ENCODE measurements around the gene RANBP6.
"Not testable (repeated sequence)": the region's sequence is repeated elsewhere in the genome, so short reads cannot be mapped to it uniquely, and the experiment has no call there.

RANBP6 gene

DNA sequence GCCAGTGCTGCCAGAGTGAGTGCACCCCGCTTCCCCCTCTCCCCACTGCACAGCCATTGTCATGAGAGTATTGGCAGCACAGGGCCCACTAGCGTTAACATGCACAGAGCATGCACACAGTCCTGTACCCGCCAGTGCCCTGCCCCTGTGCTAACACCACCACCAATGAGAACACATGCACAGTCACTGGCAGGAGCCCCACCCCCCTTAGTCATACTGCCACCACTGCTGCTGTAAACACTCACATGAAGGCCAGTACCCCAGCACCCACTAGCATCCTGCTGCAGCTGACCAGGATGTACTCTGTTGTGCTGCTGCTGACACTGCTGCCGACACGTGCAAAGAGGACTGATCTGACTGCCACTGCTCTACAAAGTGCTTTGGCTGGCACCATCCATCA is 19.5 kb upstream of the RANBP6 start:
- H3K36me3 Mint-ChIP-seq (ENCODE audit: low read depth): no peaks in the 10 kb centered on the region
- no peak overlapping the region for H3K4me3 Mint-ChIP-seq
- H3K27ac Mint-ChIP-seq: no peak overlapping the region
- peaks cover 7% of the 10 kb centered on the region for H3K27me3 Mint-ChIP-seq
- no peaks in the 10 kb centered on the region for H3K9me3 Mint-ChIP-seq
- H3K4me1 Mint-ChIP-seq (ENCODE audit: low read depth): no peaks in the 10 kb centered on the region
- intact Hi-C loops (cut with micrococcal nuclease): no loop called here

DNA sequence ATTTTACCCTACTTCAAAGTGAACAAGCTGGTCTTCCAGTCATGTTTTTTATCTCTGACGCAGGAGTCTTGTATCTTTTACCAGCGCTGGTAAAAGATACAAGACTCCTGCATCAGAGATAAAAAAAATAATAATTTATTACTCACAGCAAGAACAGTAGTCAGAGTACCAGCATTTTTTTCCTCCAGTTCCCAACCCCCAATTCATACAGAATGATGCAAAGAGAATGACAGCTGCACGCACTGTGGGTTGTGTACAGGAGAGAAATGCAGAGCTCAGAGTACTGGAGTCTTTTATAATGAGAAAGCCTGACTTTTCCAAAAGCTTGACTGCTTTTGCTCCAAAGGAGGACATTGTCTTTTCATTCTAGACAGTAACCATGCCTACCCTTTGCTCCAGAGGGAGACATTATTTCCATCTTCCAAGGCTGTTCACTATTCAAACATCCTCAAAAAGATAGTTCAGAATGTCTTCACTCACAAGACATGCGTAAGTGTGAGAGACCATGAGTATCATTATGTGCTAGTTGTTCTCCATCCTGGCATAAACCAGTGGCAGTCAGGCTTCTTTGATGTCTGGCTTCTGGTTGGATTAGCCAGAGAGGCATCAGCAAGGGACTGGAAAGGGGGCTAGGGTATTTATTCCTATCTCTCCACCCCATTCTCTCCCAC is 14.3 kb upstream of the RANBP6 start:
- H3K4me3 Mint-ChIP-seq: no peak overlapping the region
- no peak overlapping the region for H3K27ac Mint-ChIP-seq
- H3K9me3 Mint-ChIP-seq: no peaks in the 10 kb centered on the region
- H3K36me3 Mint-ChIP-seq (ENCODE audit: low read depth): no peaks in the 10 kb centered on the region
- peaks cover 17% of the 10 kb centered on the region for H3K27me3 Mint-ChIP-seq
- H3K4me1 Mint-ChIP-seq (ENCODE audit: low read depth): no peaks in the 10 kb centered on the region
- intact Hi-C loops (cut with micrococcal nuclease): no loop called here

DNA sequence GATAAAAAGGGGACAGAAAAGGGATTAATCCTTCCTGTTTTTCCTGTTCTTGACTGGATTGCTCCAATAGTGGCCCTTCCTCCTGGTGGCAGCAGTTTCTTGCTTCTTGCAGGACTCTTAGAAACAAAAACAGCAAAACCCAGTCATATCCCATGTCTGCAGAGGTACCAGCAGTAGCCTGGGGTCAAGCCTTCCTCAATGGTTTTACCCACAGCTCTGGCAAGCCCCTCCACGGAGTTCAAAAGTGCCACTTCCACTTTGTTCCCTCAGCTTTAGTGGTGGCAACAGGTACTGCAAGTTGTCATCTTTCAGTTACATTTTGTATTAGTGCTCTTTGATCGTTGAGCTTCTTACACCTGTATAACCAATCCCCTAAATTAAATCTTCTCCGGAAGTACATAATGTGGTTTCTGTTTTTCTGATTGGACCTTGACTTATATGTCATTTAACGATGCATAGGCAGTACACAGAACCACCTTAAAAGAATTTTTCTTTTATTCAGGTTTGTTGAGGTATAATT is 8.7 kb upstream of the RANBP6 start:
- Mint-ChIP-seq H3K9me3 (no peaks in the 10 kb centered on the region), H3K4me1 (ENCODE audit: low read depth) (peaks cover 6% of the 10 kb centered on the region), H3K27me3 (peaks cover 12% of the 10 kb centered on the region), H3K27ac (no peak overlapping the region), H3K36me3 (ENCODE audit: low read depth) (no peaks in the 10 kb centered on the region), H3K4me3 (peak overlapping the region; percentile 61)
- intact Hi-C loops (cut with micrococcal nuclease): no loop called here

DNA sequence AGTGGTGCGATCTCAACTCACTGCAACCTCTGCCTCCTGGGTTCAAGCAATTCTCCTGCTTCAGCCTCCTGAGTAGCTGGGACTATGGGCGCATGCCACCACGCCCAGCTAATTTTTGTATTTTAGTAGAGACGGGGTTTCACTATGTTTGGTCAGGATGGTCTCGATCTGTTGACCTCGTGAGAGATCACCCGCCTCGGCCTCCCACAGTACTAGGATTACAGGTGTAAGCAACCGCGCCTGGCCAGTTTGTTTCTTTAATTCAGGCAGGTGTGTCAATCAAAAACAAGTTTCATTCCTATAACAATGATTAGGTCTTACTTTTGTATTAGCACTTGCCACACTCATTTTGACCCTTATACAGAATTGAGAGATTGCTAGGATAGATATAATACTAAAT is 1.6 kb upstream of the RANBP6 start:
- not testable (repeated sequence) for H3K9me3 Mint-ChIP-seq, H3K27ac Mint-ChIP-seq, H3K4me3 Mint-ChIP-seq, H3K27me3 Mint-ChIP-seq
- Mint-ChIP-seq H3K4me1 (ENCODE audit: low read depth) (peaks cover 21% of the 10 kb centered on the region), H3K36me3 (ENCODE audit: low read depth) (peaks cover 26% of the 10 kb centered on the region)
- intact Hi-C loops (cut with micrococcal nuclease): loop anchor here (10.0 kb wide), 1 partner anchor 398 kb away; the partner anchor contains the start of gene UHRF2

DNA sequence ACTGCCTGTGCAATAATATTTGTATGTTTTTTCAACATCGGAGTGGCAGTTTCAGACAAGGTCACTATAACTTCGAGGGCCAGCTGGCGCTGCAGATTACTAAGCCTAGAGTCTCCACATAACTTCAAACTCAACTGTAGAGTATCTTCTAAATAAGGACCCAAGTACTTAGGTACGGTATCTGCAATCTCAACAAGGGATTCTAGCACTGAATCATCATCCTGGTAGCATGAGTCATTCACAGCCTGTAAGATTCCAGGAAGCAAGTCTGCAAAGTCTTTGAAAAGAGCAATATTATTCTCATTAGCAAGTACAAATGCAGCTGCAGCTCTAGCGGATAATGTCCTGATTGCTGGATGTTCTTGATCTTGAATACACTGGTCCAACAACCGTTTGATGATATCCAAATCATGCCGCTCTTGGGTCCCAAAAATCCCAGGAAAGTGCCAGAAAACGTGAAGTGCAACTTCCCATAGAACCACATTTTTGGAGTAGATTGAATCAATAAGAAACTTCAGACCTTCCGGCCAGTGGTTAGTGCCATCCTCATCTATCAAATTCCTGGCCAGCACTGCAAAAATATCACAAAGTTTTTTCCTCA is 654 bp downstream of the RANBP6 start:
- Mint-ChIP-seq H3K4me3 (peak overlapping the region; percentile 90), H3K27ac (peak overlapping the region; percentile 92), H3K9me3 (peaks cover 6% of the 10 kb centered on the region), H3K4me1 (ENCODE audit: low read depth) (peaks cover 31% of the 10 kb centered on the region), H3K36me3 (ENCODE audit: low read depth) (peaks cover 26% of the 10 kb centered on the region), H3K27me3 (no peaks in the 10 kb centered on the region)
- intact Hi-C loops (cut with micrococcal nuclease): loop anchor here (1.0 to 10.0 kb wide), 2 partner anchors 7 to 400 kb away; partner anchors contain the start of gene UHRF2

DNA sequence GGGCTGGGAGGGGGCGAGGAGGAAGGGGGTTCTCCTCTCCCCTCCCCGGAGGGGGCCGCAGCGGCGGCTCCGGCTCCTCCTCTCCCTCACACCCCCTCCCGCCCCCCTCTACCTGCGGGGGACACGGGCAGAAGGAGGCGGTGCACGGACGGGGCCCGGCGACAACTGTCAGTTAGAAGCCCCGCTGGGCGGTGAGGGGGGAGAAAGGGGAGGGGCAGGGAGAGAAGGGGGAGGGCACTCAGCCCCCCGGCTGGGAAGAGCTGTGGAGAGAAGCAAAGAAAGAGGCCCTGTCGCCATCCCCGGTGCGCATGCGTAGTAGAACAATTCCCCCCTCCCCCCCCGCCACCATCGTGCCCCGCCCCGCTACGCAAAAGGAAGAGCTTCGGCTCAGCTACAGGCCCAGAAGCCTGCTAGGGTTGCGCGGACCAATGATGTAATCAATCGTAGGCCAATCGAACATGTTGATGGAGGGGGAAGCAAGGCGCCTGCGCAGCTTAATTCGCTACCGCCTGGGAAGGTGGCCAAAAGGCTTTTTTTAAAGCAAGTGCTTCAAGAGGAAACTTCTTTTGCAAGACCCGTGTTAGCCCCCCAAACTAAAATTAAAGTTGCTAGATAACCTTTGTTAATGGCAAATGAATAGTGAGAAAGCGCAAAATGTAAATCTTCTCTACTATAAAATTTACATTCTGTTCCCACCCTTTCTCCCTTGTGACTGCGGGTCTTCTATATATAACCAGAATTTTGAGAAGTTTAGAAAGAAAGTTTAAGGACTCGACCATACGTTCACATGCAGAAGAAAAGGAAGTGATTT is 7.0 kb downstream of the RANBP6 start:
- Mint-ChIP-seq H3K27ac (peak overlapping the region; percentile 92), H3K4me1 (ENCODE audit: low read depth) (peaks cover 53% of the 10 kb centered on the region), H3K36me3 (ENCODE audit: low read depth) (peaks cover 38% of the 10 kb centered on the region), H3K4me3 (peak overlapping the region; percentile 78), H3K27me3 (no peaks in the 10 kb centered on the region), H3K9me3 (peaks cover 5% of the 10 kb centered on the region)
- intact Hi-C loops (cut with micrococcal nuclease): no loop called here

DNA sequence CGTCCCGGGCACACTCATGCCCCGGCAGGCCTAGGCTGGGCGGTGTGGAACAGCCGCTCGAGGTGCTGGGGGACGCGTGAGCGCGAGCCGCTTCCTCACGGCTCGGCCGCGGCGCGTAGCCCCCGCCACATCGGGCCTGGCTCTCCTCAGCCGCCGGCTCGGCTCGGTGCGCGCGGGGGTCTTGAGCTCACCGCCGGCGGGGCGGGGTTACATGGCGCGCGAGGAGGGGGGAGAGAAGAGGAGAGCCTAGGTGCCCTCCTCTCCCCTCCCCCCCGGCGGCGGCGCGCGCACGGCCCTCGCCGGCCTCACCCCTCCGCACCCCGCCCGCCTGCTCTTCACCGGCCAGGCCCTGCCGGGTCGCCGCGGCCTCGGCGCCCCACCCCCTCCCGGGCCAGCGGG is 7.7 kb downstream of the RANBP6 start:
- H3K4me3 Mint-ChIP-seq: peak overlapping the region; percentile 95
- H3K9me3 Mint-ChIP-seq: no peaks in the 10 kb centered on the region
- H3K4me1 Mint-ChIP-seq (ENCODE audit: low read depth): peaks cover 47% of the 10 kb centered on the region
- peaks cover 32% of the 10 kb centered on the region for H3K36me3 Mint-ChIP-seq (ENCODE audit: low read depth)
- H3K27ac Mint-ChIP-seq: peak overlapping the region; percentile 92
- H3K27me3 Mint-ChIP-seq: no peaks in the 10 kb centered on the region
- intact Hi-C loops (cut with micrococcal nuclease): loop anchor here (1.0 kb wide), 1 partner anchor 8 kb away; the partner anchor contains the start of gene RANBP6

DNA sequence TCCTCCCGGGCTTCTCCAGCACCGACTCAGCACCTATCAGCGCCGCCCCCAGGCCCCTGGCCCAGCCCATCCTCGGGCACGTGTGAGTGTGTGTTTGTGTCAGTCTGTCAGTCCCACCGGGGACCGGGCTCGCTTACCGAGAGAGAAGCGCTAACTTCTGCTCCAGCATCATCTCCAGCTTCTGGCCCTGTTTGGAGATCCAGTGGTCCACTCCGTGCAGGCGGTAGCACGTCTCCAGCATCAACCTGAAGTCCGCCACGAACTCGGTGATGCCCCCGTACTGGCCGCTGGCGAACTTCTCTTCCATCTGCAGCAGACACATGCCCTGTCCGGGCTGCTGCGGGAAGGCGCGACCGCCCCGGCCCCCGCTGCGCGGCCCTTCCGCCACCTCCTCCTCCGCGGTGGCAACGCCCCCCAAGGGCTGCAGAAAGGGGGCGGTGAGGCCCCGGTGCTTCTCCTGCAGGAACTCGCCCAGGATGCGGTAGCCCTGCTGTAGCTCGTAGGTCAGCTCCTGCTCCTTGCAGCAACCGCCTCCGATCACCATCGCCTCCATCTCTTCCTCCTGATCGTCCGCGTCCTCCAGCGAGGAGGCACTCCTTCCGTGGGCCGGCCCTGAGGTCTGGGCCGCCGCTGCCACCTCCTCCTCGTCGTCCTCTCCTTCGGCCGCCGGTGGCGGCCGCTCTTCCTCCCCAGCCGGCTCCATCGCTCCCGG is 8.2 kb downstream of the RANBP6 start:
- Mint-ChIP-seq H3K9me3 (no peaks in the 10 kb centered on the region), H3K4me3 (peak overlapping the region; percentile 95), H3K27ac (peak overlapping the region; percentile 92), H3K36me3 (ENCODE audit: low read depth) (peaks cover 28% of the 10 kb centered on the region), H3K27me3 (no peaks in the 10 kb centered on the region), H3K4me1 (ENCODE audit: low read depth) (peaks cover 42% of the 10 kb centered on the region)
- intact Hi-C loops (cut with micrococcal nuclease): loop anchor here (1.0 kb wide), 1 partner anchor 8 kb away; the partner anchor contains the start of gene RANBP6

DNA sequence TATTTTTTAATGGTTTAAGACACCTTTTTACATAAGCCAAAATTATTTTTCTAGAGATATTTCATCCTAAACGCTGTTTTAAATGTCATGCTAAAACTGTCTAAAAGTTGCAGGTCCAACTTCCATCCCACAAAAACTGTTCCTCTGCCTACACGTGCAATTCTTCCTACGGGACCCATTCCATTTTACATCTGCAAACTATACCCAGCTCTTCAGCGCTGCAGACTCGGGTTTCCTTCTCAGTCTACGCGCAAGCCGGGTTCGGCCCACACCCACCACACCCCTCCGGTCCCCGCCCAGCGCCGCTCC is 8.7 kb downstream of the RANBP6 start:
- Mint-ChIP-seq H3K27ac (peak overlapping the region; percentile 92), H3K36me3 (ENCODE audit: low read depth) (peaks cover 28% of the 10 kb centered on the region), H3K4me1 (ENCODE audit: low read depth) (peaks cover 38% of the 10 kb centered on the region), H3K27me3 (no peaks in the 10 kb centered on the region), H3K4me3 (peak overlapping the region; percentile 95), H3K9me3 (no peaks in the 10 kb centered on the region)
- intact Hi-C loops (cut with micrococcal nuclease): loop anchor here (1.0 kb wide), 1 partner anchor 9 kb away; the partner anchor contains the start of gene RANBP6

DNA sequence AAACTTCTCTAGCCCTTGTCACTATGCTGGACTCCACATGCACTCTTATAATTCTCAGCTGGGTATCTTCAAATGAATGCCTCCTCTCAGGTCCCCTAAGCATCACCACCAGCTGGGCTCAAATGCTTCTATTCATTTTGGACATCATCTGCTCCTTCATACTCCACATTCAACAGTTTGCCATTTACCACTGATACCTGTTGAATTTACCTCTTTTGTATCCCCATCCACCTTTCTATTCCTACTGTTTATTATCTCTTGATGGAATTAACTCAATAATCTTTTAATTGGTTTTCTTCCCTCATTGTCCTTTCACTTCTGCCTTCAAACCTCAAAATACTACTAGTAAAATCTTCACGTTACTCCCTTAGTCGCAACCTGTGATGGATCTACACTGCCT is 14.5 kb downstream of the RANBP6 start:
- Mint-ChIP-seq H3K4me3 (no peak overlapping the region), H3K36me3 (ENCODE audit: low read depth) (peaks cover 14% of the 10 kb centered on the region), H3K4me1 (ENCODE audit: low read depth) (peaks cover 27% of the 10 kb centered on the region), H3K9me3 (no peaks in the 10 kb centered on the region), H3K27ac (no peak overlapping the region), H3K27me3 (no peaks in the 10 kb centered on the region)
- intact Hi-C loops (cut with micrococcal nuclease): no loop called here

DNA sequence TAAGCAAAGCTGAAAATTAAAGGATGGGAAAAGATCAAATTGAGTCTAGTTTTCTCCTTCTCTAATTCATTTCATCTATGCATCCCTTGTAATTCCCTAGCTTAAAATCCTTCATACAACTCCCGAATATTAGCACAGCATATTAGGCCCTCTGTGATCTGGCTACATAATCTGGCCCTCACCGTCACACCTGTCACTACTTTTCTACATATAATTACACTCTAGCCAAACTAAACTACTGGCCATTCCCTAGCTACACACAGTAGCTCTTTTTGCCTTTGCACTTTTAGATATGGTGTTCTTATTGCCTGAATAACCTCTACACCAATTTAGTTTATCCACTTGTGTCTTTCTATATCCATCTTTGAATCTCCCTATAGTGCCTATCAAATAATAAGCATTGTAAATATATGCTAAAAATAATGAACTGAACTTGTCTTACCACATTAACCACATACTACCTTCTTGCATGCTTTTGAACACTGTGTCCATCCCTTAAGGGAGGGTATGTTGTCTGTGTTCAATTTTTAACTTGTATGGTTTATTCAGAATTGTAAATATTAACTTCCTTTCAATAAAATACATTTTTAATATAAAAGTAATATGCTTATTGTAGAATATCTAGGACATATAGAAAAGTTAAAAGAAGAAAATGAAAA is 15.9 kb downstream of the RANBP6 start:
- Mint-ChIP-seq H3K4me3 (no peak overlapping the region), H3K4me1 (ENCODE audit: low read depth) (peaks cover 34% of the 10 kb centered on the region), H3K27me3 (no peaks in the 10 kb centered on the region), H3K27ac (no peak overlapping the region), H3K9me3 (no peaks in the 10 kb centered on the region), H3K36me3 (ENCODE audit: low read depth) (peaks cover 6% of the 10 kb centered on the region)
- intact Hi-C loops (cut with micrococcal nuclease): no loop called here

DNA sequence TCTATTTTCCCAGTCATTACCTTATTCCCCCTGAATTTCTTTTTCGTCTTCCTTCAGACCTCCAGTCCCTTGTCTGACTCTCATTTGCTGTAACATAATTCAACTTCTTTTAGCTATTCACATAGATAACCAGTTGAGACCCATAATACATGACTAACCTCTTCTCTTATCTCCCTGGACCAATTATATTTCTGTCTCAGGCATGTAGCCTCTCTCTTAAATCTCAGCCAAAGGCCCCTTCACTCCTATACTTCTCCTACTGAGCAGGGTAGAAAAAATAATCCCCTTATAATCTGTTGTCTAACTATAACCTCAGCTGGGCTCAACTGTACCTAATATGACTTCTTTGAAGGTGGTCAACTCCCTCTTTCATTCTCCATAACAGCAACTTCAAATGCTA is 20.9 kb downstream of the RANBP6 start:
- peaks cover 18% of the 10 kb centered on the region for H3K4me1 Mint-ChIP-seq (ENCODE audit: low read depth)
- no peaks in the 10 kb centered on the region for H3K36me3 Mint-ChIP-seq (ENCODE audit: low read depth)
- no peak overlapping the region for H3K4me3 Mint-ChIP-seq
- no peaks in the 10 kb centered on the region for H3K27me3 Mint-ChIP-seq
- H3K9me3 Mint-ChIP-seq: no peaks in the 10 kb centered on the region
- no peak overlapping the region for H3K27ac Mint-ChIP-seq
- intact Hi-C loops (cut with micrococcal nuclease): no loop called here

DNA sequence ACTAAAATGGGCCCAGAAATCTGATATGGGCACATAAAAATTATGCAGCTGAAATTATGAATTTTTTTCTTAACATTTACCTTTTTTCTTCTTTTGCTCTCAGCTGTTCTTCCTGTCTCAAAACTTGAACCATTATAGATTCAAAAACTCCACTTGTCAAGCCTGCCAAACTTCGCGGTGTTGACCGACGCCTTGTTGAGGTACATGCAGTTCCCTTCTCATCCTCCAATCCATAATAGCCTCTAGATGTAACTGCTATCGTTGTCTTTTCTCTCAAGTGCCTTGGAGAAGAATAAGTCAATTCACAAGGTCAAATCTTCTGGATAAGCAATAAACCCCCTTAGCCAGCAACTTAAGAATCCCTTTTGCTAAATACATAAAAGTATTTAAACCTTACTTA is 27.2 kb downstream of the RANBP6 start:
- intact Hi-C loops (cut with micrococcal nuclease): no loop called here
- Mint-ChIP-seq H3K4me1 (ENCODE audit: low read depth) (no peaks in the 10 kb centered on the region), H3K27me3 (no peaks in the 10 kb centered on the region), H3K9me3 (no peaks in the 10 kb centered on the region), H3K27ac (no peak overlapping the region), H3K4me3 (no peak overlapping the region), H3K36me3 (ENCODE audit: low read depth) (peaks cover 48% of the 10 kb centered on the region)
